Spleen (tissue), 7 donors: ENCODE measurements around the gene TYW1B.
"Not testable (repeated sequence)": the region's sequence is repeated elsewhere in the genome, so short reads cannot be mapped to it uniquely, and the experiment has no call there.

ENCODE experiments used
- CTCF ChIP-seq, 11 experiments: fragments of 200-600 bp in 7 of 11; fragments of 450-650 bp in 4 of 11; sonication (generic) in 4 of 11; IDR thresholded peaks in 8 of 11; conservative IDR thresholded peaks in 3 of 11; 1 replicate in 7 of 11; 2 replicates in 4 of 11; pipeline versions ENCODE4 v1.4.0 to v1.8.0; 2016 to 2021; ENCODE audit warnings: antibody characterized with exemption in 11 of 11, inconsistent platforms in 4 of 11, mild to moderate bottlenecking in 1 of 11
- POLR2A ChIP-seq, 3 donors: fragments of 450-650 bp; IDR thresholded peaks; one replicate each; pipeline ENCODE4 v1.5.1; 2017; ENCODE audit warnings: antibody characterized with exemption in 3 of 3, mild to moderate bottlenecking in 1 of 3
- POLR2AphosphoS5 ChIP-seq, 3 donors: sonication (generic); formaldehyde crosslinking; IDR thresholded peaks; one replicate each; pipeline ENCODE4 v1.5.1; 2017; ENCODE audit warnings: antibody characterized with exemption in 3 of 3
- donor health status: DM: no; HTN: no; CAD: no; lungs with moderate emphysema.
- donor health status: DM: no; HTN: no; CAD: no.
- donor health status: DM: no; HTN: no; CAD: no.

GRCh38 chr7:72640740-72641139 is 187.3 kb downstream of the TYW1B start:
- TF ChIP-seq POLR2A (IDR thresholded peaks at IDR 0.05); POLR2AphosphoS5 (IDR thresholded peaks at IDR 0.05); CTCF (IDR thresholded peaks at IDR 0.05 in 8 of 11, conservative IDR thresholded peaks at IDR 0.05 in 3 of 11): not testable (repeated sequence)
